ENCODE data around the gene TRPC3. TPM values are rescaled to one million over a fixed set of nuclear protein-coding genes. Genes with fewer than 3 reads are reported as not detected.

Gene TRPC3
- total and polyA plus RNA-seq, 2 of the 8 experiments (the other 6 are each of a cell fraction or from before 2014, with no cell fraction given): 0.37 to 0.41 TPM

- peak; percentile 70 for TF ChIP-seq ASH2L (IDR thresholded peaks at IDR 0.05; ENCODE audit: low read length)
- TF ChIP-seq BRCA1 (IDR thresholded peaks at IDR 0.05; ENCODE audit: low read depth, low read length): no peak
- TF ChIP-seq KDM4A (IDR thresholded peaks at IDR 0.05; ENCODE audit: low read depth, low read length, severe bottlenecking): peak; percentile 66
- peak; percentile 95 for TF ChIP-seq CREB1 (IDR thresholded peaks at IDR 0.05)
- 0 out of 2 replicates have a peak, but pooled peaks have one; percentile 18 for TF ChIP-seq SRF (IDR thresholded peaks at IDR 0.05; ENCODE audit: low read depth, low read length)
- TF ChIP-seq JUND (IDR thresholded peaks at IDR 0.05; ENCODE audit: low read length): no peak
- peak; percentile 90 for TF ChIP-seq PHF8 (conservative IDR thresholded peaks at IDR 0.05; ENCODE audit: low read depth, low read length)
- 0 out of 4 replicates have a peak, but pooled peaks of 1 of the 2 experiments have one; percentile 37 for TF ChIP-seq SIN3A (conservative IDR thresholded peaks at IDR 0.05 in 1 of 2, IDR thresholded peaks at IDR 0.05 in 1 of 2; ENCODE audit: low read depth in 1 of 2, low read length in 2 of 2)
- peak; percentile 82 for TF ChIP-seq TAF7 (optimal IDR thresholded peaks at IDR 0.05; ENCODE audit: borderline replicate concordance, low read depth, low read length)
- TF ChIP-seq RBBP5 (IDR thresholded peaks at IDR 0.05; ENCODE audit: borderline replicate concordance, low read depth, low read length): 0 out of 2 replicates have a peak, but pooled peaks have one; percentile 45
- TF ChIP-seq POLR2AphosphoS5 (IDR thresholded peaks at IDR 0.05; ENCODE audit: low read depth, low read length): peak; percentile 86
- TF ChIP-seq SP4 (IDR thresholded peaks at IDR 0.05; ENCODE audit: low read length): peak; percentile 59; the same call in 1 of the 2 replicates
- TF ChIP-seq HDAC2 (IDR thresholded peaks at IDR 0.05; ENCODE audit: borderline replicate concordance in 1 of 2, low read depth in 2 of 2, low read length in 2 of 2): peak in 1 of 2 experiments; percentile 31; a peak in 1 of 4 replicates
- peak; percentile 81 for TF ChIP-seq TBP (IDR thresholded peaks at IDR 0.05; ENCODE audit: low read depth, low read length)
- no peak for TF ChIP-seq E2F6 (IDR thresholded peaks at IDR 0.05)
Observed at GRCh38 chr4:121869841-121870822, 81.7 kb downstream of the TRPC3 start, which contains the start of gene BBS7 (continued).
